Measurements from ENCODE around the gene MED12L.
"Not testable (repeated sequence)": the region's sequence is repeated elsewhere in the genome, so short reads cannot be mapped to it uniquely, and the experiment has no call there.

The MED12L gene

GRCh38 chr3:151144016-151144415 lies 58.6 kb downstream of the MED12L start:
- DNase-seq = no peak

DNA sequence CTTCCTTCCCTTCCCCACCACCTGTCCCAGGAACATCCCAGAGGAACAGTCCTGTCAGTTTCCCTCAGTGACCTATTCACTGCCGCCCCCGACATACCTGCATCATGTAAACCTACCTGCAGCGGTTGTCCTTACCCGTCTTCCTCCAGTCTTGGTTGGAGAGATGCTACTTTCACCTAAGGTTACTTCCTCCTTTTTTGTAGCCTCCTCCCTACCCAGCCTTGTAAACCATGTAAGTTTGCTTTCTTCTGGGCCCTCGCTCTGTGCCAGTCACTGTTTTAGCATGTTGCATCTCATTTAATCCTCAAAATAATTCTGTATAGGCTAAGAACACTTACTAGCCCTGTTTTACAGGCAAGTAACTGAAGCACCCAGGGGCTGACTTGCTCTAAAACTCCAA lies 59.3 kb downstream of the MED12L start:
- DNase-seq = no peak

DNA sequence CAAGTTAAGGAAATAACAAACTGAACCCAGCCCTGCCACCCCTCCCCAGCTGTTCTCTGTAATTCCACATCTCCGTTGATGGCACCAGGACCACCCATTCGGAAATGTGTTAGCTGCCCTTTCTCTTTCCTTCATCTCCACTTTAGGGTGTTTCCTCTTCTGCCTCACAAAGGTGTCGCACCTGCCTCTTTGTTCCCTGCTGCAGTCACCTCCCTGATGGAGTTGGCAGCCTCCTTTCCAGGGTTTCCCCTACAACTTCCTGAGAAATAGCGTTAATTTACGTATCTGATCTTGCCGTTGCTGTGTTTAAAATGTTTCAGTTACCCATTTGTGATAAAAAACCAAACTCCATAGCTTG lies 60.2 kb downstream of the MED12L start:
- no peak for DNase-seq

DNA sequence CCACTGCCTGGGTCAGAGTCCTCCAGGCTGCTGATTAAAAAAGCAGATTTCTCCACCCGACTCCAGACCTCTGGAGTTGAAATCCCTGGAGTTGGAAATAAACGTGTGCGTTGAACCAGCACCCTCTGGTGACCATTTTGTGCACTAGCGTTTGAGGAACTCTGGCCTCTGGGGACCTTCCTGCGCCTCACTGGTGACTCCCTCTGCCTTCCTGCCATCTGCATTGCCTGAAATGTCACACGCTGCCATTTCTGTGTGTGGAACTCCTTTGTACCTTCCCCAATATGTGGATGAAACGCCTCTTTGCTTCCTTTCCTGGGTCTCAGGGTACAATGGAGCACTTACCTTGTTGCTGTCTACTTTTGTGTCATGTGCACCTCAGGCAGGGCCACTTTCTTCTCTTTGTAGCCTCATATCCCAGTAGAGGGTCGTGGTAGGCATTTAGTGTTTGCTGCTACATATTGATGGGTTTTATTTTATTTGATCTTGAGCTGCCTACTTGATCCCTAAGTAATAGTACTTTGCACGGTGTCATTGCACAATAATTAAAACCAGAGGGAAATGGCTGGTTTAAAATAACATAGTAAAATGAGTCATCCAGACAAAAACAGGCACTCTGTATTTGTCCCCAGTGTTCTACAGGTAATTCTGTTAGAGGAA lies 60.7 kb downstream of the MED12L start:
- DNase-seq = peak; percentile 40

- no peak for DNase-seq
Measured at GRCh38 chr3:151146731-151147091, 61.2 kb downstream of the MED12L start.

- DNase-seq = no peak
Measured at GRCh38 chr3:151147299-151147698, 61.8 kb downstream of the MED12L start.

DNA sequence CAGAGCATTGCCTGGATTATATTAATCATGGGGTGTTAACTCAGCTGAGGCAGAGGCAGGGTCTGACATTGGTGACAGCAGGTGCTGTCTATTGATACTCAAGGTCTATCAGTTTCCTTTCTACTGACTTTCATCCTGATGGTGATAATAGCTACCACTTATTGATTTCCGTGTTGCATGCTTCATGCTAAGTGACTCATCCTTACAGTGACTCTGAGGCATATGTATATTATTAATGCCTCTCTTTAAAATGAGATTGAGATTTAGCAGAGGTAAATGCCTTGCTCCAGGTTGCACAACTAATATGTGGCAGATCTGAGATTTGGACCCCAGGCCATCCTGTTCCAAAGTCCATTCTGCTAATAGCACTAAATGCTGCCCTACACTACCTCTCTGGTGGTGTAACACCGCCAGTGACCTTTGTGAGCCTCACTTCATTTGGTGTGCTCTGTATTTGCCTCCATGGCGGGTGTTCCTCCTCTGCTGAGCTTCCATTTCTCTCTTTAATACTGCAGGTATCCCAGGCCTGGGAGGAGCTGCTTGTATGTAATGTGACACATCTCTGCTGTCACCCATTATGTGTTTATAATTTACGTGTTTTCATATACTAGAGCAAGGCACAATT lies 67.1 kb downstream of the MED12L start:
- DNase-seq = no peak

DNA sequence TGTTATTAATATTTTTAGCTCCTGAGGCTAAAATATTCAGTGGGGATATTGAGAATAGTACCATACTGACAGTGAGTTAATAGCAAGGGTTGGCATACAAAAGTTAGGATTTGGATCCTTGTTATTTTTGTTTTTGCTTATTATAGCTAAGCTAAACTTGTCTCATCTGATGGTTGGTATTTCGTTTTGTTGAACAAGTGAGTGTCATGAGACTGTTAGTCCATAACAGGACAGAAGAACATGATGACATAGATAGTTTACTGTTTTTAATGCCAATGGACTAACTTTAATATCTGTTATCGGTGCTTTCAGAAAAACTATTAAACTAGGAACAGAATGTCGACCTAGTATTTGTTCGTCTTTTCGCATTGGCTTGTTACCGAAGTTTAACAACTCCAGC lies 69.1 kb downstream of the MED12L start:
- no peak for DNase-seq

- no peak for DNase-seq
Measured at GRCh38 chr3:151155409-151156128, 70.1 kb downstream of the MED12L start.

DNA sequence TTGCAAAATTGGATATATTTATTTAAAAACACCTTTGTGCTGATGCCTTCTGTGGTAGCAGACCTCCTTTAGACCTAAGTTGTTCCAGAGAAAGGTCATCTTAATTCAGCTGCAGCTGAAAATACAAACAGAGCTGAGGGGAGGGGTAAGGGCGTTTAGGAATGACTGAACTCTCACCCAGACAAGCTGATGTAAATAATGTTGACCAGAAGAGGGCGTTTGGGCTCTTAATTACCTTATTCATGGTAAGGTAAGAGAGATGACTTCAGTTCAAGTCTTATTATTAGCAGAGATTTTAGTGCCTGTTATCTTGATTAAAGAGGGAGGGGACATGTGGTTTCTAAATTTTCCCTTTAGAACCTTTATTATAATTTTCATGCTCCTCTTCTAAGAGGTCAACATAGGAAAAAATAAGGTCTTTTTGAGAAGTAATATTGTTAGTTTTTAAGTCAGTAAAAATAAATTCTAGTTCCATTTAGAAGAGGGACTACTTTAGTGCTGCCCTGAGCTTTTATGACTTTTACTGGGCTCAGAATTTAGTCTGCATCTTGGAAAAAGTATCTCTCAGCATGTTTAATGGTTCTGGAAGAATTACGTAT lies 71.3 kb downstream of the MED12L start:
- no peak for DNase-seq

DNA sequence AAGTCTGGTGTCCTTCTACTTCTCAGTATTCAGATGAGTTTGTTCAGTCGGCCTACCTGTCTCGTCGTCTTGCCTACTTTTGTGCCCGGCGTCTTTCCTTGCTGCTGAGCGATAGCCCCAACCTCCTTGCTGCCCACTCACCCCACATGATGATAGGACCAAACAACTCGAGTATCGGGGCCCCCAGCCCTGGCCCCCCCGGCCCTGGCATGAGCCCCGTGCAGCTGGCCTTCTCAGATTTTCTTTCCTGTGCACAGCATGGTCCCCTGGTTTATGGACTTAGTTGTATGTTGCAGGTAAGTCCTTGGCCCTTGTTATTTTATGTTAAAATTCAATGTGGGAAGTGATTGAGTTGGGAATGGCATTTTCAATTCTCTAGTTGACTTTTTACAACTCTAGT lies 74.3 kb downstream of the MED12L start:
- no peak for DNase-seq

DNA sequence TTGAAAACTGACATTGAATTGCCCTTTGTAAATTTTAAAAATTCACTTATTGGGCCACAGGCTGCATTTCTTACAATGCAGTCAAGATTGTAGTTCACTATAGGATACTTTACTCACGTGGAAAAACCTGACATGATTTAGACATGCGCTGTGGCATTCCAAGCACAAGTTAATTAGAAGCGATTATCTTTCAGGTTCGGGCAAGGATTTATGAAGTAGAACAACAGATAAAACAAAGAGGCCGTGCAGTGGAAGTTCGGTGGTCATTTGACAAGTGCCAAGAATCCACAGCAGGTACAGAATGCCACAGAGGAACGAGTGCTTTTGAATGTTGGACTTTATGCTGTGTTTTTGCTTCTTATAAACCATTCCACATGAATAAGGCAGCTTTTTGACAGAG lies 79.8 kb downstream of the MED12L start:
- DNase-seq = no peak

GRCh38 chr3:151166161-151166560 lies 80.7 kb downstream of the MED12L start:
- no peak for DNase-seq

DNA sequence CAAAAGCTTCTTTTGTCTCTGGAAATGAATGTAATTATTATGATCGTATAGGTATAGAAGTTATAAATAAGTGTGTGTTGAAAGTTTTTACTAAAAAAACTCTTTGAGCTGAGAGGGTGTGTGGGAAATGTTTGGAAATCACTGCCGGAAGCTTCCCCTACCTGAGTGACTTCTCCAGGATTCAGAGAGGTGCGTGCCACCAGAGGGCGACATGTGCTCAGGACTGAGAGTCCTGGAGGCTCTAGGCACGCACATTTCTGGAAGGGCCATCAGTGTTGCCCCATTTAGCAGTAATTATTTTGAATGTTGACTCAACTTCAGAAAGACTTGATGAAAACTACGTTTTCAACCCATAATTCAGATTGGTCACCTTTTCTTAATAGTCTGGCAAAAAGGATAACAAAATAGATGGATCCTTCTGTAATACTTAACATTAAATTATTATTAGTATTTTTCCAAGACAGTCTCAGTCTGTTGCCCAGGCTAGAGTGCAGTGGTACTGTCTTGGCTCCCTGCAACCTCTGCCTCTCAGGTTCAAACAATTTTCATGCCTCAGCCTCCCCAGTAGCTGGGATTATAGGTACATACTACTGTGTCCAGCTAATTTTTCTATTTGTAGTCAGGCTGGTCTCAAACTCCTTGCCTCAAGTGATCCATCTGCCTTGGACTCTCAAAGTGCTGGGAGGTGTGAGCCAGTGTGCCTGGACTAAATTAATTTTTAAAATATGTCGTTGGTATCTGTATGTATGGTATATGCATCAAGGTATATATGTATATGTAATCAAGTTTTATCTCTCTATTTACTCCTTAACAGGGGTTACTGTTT lies 83.0 kb downstream of the MED12L start:
- DNase-seq = peak; percentile 84

- no peak for DNase-seq
Measured at GRCh38 chr3:151169262-151169947, 83.9 kb downstream of the MED12L start.

DNA sequence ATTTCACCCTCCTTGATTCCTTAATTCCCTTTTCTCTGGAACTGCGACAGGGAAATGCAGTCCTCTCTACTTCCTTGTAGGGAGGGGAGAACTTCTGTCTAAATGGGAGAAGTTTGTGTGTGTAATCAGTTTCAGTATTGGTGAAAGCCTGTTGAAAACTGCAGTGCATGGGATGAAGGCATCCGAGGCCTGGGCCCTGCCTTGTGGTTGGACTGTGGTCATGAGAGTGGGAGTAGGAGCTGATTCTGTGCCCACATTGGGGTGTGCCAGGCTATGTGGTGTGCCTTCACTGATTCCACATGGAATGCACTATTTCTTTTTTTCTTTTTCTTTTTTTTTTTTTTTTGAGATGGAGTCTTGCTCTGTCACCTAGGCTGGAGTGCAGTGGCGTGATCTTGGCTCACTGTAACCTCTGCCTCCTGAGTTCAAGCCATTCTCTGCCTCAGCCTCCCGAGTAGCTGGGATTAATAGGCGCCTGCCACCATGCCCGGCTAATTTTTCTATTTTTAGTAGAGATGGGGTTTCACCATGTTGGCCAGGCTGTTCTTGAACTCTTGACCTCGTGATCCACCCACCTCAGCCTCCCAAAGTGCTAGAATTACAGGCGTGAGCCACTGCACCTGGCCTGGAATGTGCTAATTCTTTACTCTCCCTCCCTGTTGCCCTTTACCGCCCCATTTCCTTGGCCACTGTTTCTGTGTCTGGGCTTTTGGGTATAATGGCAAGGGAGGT lies 84.7 kb downstream of the MED12L start:
- not testable (repeated sequence) for DNase-seq

GRCh38 chr3:151171145-151171757 lies 85.8 kb downstream of the MED12L start:
- DNase-seq = no peak

DNA sequence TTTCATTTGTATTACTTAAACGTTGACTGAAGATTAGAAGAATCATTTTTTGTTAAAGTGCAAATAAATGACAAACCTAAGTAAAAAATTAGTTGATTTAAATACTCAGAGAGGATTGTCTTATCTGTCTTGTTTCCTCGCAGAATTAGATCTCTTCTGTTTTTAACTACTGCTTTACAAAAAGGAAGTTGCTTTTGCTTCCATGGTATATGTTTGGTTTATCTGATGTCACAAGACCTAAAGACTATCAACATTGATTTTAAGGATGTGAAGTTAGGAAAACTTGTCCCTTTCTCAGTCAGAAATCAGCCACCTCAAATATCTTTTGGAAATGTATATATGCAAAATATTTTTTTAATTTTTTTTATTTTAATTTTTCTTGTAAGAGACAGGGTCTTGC lies 88.9 kb downstream of the MED12L start:
- no peak for DNase-seq

- no peak for DNase-seq
Measured at GRCh38 chr3:151175952-151176351, 90.5 kb downstream of the MED12L start.

DNA sequence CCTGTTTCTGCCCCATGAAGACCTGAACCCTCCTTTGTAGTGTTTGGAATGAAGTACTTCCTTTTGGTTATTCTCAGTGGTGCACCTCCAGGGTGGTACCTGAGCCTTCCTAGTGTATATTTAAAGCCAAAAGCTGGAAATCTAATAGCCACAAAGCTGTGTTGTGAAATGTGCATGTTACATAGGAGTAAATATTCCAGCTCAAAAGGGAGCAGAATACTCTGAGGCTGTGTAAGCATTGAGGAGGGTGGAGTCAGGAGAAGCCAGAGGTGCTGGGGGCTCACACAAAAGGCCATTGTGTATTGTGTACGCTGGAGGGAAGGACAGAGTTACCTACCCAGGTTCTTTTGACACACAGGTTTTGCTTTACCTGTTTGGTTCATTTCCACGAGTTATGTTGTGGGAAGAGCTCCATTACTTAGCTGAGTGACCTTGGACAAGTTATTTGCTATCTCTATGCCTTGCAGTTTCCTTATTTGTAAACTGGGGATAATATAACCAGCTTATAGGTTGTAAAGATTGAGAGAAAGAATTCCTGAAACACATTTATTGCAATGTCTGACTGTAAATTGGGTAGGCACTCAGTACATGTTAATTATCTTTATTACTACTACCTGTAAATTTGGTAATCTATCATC lies 92.9 kb downstream of the MED12L start:
- DNase-seq = no peak

All from activated CD4-positive, alpha-beta T cell treated with anti-CD3 and anti-CD28 coated beads, Interleukin-2, amount 50 U/mL, for 1 hour (primary cell).